Upper lobe of left lung (tissue), 4 donors: ENCODE measurements around the gene NLRC4.

Source experiments
- EP300 ChIP-seq, 4 donors: sonication (generic); formaldehyde crosslinking; IDR thresholded peaks; one replicate each; pipeline ENCODE4 v1.5.1; 2017; ENCODE audit warnings: antibody characterized with exemption in 4 of 4, control low read depth in 2 of 4
- TF ChIP-seq, protein P1 (sequence below), 6 experiments: fragments of 450-650 bp in 4 of 6; fragments of 200-600 bp in 2 of 6; sonication (generic) in 2 of 6; IDR thresholded peaks; one replicate each; pipeline ENCODE4 v1.5.1; 2016 to 2019; ENCODE audit warnings: antibody characterized with exemption in 6 of 6

DNA sequence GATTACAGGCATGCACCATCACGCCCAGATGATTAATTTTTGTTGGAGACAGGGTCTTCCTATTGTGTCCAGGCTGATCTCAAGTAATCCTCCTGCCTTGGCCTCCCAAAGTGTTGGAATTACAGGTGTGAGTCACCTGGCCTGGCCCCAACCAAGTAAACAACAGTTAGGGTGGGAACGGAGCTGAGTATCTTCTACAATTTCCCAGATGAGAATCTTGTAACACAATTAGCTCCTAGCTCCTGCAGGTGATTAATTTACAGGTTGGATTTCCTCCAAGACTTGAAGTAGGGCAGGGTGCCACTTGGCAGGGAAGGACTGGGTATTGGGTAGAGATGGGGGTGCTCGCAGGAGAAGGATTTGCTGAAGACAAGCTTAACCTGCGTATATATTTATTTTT lies 17.8 kb downstream of the NLRC4 start:
- TF ChIP-seq, protein P1, sequence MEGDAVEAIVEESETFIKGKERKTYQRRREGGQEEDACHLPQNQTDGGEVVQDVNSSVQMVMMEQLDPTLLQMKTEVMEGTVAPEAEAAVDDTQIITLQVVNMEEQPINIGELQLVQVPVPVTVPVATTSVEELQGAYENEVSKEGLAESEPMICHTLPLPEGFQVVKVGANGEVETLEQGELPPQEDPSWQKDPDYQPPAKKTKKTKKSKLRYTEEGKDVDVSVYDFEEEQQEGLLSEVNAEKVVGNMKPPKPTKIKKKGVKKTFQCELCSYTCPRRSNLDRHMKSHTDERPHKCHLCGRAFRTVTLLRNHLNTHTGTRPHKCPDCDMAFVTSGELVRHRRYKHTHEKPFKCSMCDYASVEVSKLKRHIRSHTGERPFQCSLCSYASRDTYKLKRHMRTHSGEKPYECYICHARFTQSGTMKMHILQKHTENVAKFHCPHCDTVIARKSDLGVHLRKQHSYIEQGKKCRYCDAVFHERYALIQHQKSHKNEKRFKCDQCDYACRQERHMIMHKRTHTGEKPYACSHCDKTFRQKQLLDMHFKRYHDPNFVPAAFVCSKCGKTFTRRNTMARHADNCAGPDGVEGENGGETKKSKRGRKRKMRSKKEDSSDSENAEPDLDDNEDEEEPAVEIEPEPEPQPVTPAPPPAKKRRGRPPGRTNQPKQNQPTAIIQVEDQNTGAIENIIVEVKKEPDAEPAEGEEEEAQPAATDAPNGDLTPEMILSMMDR (IDR thresholded peaks at IDR 0.05): no peak
- no peak for TF ChIP-seq EP300 (IDR thresholded peaks at IDR 0.05)
